Measurements from ENCODE around the gene ZNF627. TPM values are rescaled to one million over a fixed set of nuclear protein-coding genes. Genes with fewer than 3 reads are reported as not detected.
A peak's percentile ranks its signal among the peaks of the same experiment; 100 is the strongest.

The ZNF627 gene
- total and polyA plus RNA-seq, 2 of the 8 experiments (the other 6 are each of a cell fraction or from before 2014, with no cell fraction given) = 7.2 to 13.7 TPM

DNA sequence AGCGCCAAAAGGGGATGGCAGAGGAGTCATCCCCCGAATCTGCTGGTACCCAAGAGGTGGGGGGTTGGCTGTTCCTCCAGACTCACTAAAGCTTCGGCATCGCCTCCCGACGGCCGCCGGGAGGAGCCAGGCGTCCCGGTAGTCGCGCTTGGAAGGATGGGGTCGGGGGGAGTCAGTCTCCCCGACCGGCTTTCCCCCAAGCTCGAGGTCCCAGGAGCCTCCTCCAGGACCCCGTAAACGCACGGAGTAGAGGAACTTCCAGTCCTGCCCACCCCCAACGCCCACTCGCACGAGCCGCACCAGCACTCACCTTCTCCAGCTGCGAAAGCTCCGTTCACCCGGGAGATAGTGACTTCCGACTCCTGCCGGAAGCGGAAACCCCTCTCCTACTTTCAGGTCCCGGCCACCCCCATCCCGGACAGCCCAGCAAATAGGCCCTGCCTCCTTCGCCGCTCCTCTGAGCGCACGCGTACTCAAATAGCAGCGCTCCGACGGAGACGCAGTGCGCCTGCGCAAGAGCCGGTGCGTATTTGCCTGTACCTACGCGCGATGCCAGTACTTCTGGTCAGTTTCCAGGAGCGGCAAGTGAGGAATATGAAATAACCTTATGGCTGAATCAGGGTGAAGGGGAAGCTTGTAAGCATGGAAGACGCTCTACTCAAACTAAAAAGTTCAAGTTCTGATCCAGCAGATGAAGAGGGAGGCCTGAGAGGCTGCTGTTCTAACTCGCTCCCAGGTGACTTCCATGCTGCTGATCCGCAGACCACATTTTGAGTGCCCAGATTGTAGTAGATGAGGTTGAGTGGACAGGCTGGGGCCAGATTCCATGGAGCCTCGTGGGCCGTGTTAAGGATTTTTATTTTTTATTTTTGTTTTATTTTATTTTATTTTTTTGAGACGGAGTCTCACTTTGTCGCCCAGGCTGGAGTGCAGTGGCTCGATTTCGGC, 38.1 kb upstream of the ZNF627 start, which contains the start of gene ELOF1 (continued):
- TF ChIP-seq CREB1 (IDR thresholded peaks at IDR 0.05) (peak; percentile 8; the same call in 1 of the 2 replicates), SRF (IDR thresholded peaks at IDR 0.05; ENCODE audit: low read depth, low read length) (no peak), NRF1 (IDR thresholded peaks at IDR 0.05; ENCODE audit: low read depth, low read length) (peak; percentile 97), HDAC2 (IDR thresholded peaks at IDR 0.05; ENCODE audit: borderline replicate concordance in 1 of 2, low read depth in 2 of 2, low read length in 2 of 2) (peak in 1 of 2 experiments; percentile 49; a peak in 1 of 4 replicates), GTF2F1 (IDR thresholded peaks at IDR 0.05; ENCODE audit: borderline replicate concordance, low read depth, low read length) (no peak), RXRA (IDR thresholded peaks at IDR 0.05; ENCODE audit: insufficient read depth, low read depth, low read length) (no peak), RAD21 (IDR thresholded peaks at IDR 0.05 in 1 of 2, conservative IDR thresholded peaks at IDR 0.05 in 1 of 2; ENCODE audit: low read depth in 2 of 2, low read length in 2 of 2) (0 out of 4 replicates have a peak, but pooled peaks have one; percentile 4 to 5), TCF12 (IDR thresholded peaks at IDR 0.05; ENCODE audit: low read depth, low read length) (no peak), TAF1 (IDR thresholded peaks at IDR 0.05; ENCODE audit: low read depth, low read length) (peak; percentile 68), KDM4A (IDR thresholded peaks at IDR 0.05; ENCODE audit: low read depth, low read length, severe bottlenecking) (peak; percentile 76), BACH1 (IDR thresholded peaks at IDR 0.05; ENCODE audit: low read length) (no peak), CBX8 (IDR thresholded peaks at IDR 0.05; ENCODE audit: borderline replicate concordance, low read depth, low read length) (no peak), JUN (IDR thresholded peaks at IDR 0.05; ENCODE audit: low read depth, low read length) (no peak), GABPA (IDR thresholded peaks at IDR 0.05; ENCODE audit: borderline replicate concordance, insufficient read depth, low read length) (peak; percentile 92), CHD2 (IDR thresholded peaks at IDR 0.05; ENCODE audit: low read length) (no peak), TBP (IDR thresholded peaks at IDR 0.05; ENCODE audit: low read depth, low read length) (peak; percentile 79), KDM5A (IDR thresholded peaks at IDR 0.05; ENCODE audit: low read length) (no peak), SIN3A (conservative IDR thresholded peaks at IDR 0.05 in 1 of 2, IDR thresholded peaks at IDR 0.05 in 1 of 2; ENCODE audit: low read depth in 1 of 2, low read length in 2 of 2) (peak; percentile 82 to 86; a peak in 3 of 4 replicates), MAFK (IDR thresholded peaks at IDR 0.05; ENCODE audit: low read depth, low read length) (no peak), EGR1 (IDR thresholded peaks at IDR 0.05; ENCODE audit: borderline replicate concordance, low read depth, low read length) (no peak), YY1 (IDR thresholded peaks at IDR 0.05; ENCODE audit: low read depth, low read length) (no peak), SAP30 (IDR thresholded peaks at IDR 0.05; ENCODE audit: insufficient read depth, insufficient replicate concordance, low read length) (peak; percentile 45)
